GM21390 (cell line): ENCODE measurements around the gene WASHC4.
"Not testable (repeated sequence)": the region's sequence is repeated elsewhere in the genome, so short reads cannot be mapped to it uniquely, and the experiment has no call there.

Experiments used
- ATAC-seq: cut with Tn5 transposase; IDR thresholded peaks from one replicate; pipeline ENCODE4 v1.9.1; 2021; ENCODE audit not compliant: unreplicated experiment

WASHC4 gene

GRCh38 chr12:105090361-105090760 is 17.2 kb upstream of the WASHC4 start:
- ATAC-seq = no peak

GRCh38 chr12:105091476-105092206 is 15.9 kb upstream of the WASHC4 start:
- ATAC-seq = no peak

- ATAC-seq = no peak
These were observed 15.2 kb upstream of the WASHC4 start for GRCh38 chr12:105092336-105092735.

GRCh38 chr12:105095338-105095737 is 12.2 kb upstream of the WASHC4 start:
- not testable (repeated sequence) for ATAC-seq

GRCh38 chr12:105099356-105099755 is 8.2 kb upstream of the WASHC4 start:
- ATAC-seq = no peak

- ATAC-seq = no peak
These were observed 7.1 kb upstream of the WASHC4 start for GRCh38 chr12:105100207-105100985.

GRCh38 chr12:105100998-105101397 is 6.5 kb upstream of the WASHC4 start:
- no peak for ATAC-seq

- ATAC-seq = no peak
These were observed 4.9 kb upstream of the WASHC4 start for GRCh38 chr12:105102673-105103072.

GRCh38 chr12:105104762-105105161 is 2.8 kb upstream of the WASHC4 start:
- no peak for ATAC-seq

GRCh38 chr12:105106621-105107020 is 910 bp upstream of the WASHC4 start:
- no peak for ATAC-seq

- peak; percentile 15 for ATAC-seq
These were observed 399 bp upstream of the WASHC4 start for GRCh38 chr12:105107171-105107493.

GRCh38 chr12:105109465-105110212 is 2.1 kb downstream of the WASHC4 start:
- ATAC-seq = peak; percentile 34

GRCh38 chr12:105110851-105111250 is 3.3 kb downstream of the WASHC4 start:
- no peak for ATAC-seq

GRCh38 chr12:105113094-105113493 is 5.6 kb downstream of the WASHC4 start:
- ATAC-seq = no peak

GRCh38 chr12:105116969-105117368 is 9.4 kb downstream of the WASHC4 start:
- ATAC-seq = no peak

- no peak for ATAC-seq
These were observed 13.0 kb downstream of the WASHC4 start for GRCh38 chr12:105120551-105120950.

- ATAC-seq = no peak
These were observed 30.7 kb downstream of the WASHC4 start for GRCh38 chr12:105138248-105138647.

GRCh38 chr12:105141320-105141922 is 33.9 kb downstream of the WASHC4 start:
- ATAC-seq = no peak

- ATAC-seq = no peak
These were observed 34.7 kb downstream of the WASHC4 start for GRCh38 chr12:105142259-105142658.

- no peak for ATAC-seq
These were observed 48.7 kb downstream of the WASHC4 start for GRCh38 chr12:105156260-105156659.

- ATAC-seq = no peak
These were observed 50.1 kb downstream of the WASHC4 start for GRCh38 chr12:105157606-105158005.
